Right forelimb (tissue), 1 donor: ENCODE measurements around the gene TCF7.

Source experiments
- DNase-seq: peaks from one replicate; pipeline ENCODE4 v3.0.0-alpha.2; 2018

TCF7 gene

DNA sequence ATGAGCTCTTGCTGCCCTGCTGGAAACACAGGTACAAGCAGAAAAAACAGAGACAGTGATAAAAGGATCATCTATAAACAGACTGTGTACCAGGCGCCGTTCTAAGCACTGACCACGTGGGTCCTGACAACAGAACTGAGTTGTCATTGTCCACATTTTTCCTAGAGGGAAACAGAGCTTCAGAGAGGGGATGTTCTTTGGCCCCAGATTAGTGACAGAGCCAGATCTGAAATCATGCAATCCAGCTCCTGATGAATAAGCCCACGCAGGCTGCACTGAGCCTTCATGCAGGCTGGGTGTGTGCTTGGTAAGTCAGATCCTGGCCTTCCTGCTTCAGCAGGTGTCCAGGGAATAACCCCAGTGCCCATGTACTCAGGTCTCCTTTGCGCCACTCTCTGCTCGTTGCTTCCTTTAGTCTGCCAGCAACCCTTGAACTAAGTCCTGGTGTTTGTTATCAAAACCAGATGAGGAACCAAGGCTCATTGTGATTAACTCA lies 22.8 kb upstream of the TCF7 start:
- no peak for DNase-seq

DNA sequence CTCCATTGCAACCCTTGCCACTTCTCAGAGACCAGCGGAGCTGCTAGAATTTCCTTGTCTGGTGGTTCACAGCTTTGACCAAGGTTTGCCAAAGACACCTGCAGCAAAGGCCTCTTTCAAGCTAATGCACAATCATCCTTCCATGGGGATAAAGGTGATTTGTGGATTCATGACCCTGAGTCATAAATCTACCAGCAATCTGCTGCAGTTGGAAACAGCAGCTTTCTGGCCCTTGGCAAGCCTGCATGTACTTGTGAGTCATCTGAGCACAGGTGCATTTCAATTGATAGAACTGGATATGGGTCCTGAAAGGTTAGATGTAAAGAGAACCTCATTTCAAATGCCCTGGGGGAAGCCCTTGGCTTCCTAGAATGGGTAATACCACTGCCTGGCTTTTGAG lies 21.6 kb upstream of the TCF7 start:
- DNase-seq, result no peak

GRCh38 chr5:134093351-134093750 lies 21.1 kb upstream of the TCF7 start:
- DNase-seq, result no peak

DNA sequence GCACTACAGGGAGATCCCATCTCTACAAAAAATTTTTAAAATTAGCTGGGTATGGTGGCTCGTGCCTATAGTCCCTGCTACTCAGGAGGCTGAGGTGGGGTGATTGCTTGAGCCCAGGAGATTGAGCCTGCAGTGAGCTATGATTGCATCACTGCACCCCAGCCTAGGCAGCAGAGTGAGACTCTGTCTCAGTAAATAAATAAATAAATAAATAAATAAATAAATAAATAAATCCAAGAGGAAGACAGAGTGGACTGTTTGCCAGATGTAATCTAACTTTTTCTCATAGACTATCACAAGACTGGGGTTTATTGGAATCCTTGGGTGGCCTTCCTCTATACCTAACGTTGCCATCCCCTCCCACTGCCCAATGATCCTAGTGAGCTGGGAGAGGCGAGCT lies 19.2 kb upstream of the TCF7 start:
- no peak for DNase-seq

- DNase-seq, result no peak
These were observed 18.4 kb upstream of the TCF7 start for GRCh38 chr5:134095887-134096589.

GRCh38 chr5:134097211-134097749 lies 17.2 kb upstream of the TCF7 start:
- DNase-seq, result no peak

DNA sequence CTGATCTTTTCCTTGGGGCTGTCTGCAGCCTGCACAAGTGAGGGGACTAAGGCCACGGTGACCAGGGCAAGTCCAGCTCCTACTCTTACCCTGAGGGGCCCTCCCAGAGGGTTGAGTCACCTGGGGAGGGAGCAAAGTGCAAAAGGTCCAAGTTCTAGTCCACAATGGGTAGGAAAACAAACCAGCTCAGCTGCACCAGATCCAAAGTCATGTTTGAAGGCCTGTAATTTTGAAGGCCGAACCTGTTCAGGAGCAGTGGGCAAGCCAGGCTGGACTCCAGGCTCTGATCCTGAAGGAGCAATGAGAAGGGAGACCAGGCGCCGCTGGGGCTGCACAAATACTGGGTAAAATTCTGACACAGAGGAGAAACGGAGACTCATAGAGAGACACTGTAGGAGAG lies 15.8 kb upstream of the TCF7 start:
- no peak for DNase-seq

DNA sequence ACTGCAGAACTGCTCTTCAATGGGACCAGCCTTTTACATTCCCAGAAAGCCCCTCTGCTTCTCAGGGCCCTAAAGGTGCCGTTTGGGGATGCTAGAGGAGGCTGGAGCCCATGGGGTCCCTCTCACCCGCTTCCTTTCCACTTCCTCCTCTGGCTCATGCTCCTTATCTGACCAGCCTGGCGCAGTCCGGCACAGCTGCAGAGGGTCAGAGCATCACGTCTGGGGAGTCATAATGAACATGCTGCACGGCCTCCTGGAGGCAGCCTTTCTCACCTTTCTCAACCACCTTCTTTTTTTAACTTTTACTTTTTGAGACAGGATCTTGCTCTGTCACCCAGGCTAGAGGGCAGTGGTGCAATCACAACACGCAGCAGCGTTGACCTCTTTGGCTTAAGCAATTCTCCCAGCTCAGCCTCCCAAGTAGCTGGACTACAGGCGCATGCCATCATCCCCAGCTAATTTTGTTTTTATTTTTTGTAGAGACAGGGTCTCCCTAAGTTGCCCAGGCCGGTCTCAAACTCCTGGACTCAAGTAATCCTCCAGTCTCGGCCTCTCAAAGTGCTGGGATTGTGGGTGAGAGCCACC lies 15.1 kb upstream of the TCF7 start:
- DNase-seq, result no peak

DNA sequence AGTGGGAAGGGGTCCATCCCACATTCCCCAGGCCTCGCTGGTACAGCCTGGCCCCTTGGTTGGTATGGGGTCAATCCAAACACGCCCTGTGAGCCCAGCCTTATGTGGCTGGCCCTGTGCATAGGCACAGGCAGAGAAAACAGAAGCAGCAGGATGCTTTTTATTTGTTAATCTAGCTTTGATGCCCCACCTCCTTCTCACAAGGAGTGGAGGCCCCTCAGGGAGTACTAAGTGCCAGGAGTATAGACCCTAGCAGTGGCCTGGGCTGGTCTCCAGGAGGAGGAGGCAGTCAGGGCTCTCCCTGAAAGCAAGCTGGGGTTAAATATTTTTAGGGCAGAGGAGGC lies 14.6 kb upstream of the TCF7 start:
- no peak for DNase-seq

DNA sequence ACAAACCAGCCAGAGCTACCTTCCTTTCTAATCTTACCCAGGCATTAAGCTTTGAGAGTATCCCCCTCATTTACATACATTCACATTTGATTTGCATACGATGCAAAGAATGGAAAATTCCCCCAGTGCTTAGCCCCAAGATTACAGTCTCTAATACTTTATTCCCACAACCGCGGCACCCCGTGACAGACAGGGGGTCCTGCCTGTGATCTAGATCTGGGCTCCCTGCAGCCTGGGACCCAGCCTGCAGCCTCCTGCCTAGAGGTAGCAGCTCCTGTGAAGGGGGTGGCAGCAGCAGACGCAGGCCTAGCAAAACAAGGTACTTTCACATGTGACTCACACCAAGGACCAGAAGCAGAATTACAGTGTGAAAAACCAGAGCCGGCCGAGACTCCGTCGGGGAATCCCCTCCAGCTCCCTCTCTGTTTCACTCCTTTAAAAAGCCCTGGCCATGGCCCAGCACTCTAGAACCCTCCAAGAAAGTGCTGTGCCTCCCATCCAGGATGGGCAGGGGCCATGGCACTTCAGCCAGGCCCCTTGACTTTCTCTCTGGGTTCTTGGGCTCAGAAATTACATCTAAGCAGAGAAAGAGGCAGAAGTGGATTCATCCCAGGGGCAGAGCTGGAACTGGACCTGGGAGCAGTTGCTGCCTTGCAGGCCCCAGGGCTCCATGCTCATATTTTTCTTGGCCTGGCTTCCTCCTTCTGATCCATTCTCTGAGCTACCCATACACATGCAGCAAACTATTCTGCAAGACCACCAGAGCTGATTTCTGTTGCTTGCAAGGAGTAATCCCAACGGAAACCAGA lies 14.0 kb upstream of the TCF7 start:
- no peak for DNase-seq

GRCh38 chr5:134101686-134102439 lies 12.6 kb upstream of the TCF7 start:
- peak; percentile 75 for DNase-seq

DNA sequence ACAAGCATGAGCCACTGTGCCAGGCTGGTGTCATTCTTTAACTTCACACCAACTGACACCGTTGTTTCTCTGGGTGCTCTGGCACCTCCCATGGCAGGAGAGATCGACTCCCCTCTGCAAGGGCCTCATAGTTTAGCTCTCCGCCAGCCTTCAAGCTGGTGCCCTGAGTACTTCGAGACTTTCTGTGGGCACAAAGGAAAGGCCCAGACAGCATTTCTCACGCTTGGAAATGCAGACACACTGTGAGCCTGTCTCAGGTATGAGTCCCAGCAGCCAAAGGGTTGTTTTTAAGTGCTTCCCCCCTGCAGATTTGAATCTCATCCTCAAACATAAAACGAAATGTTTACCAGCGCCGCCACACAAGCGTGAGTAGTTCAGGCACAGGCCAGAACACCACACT lies 11.1 kb upstream of the TCF7 start:
- DNase-seq, result no peak

GRCh38 chr5:134103998-134104654 lies 10.4 kb upstream of the TCF7 start:
- DNase-seq, result no peak

DNA sequence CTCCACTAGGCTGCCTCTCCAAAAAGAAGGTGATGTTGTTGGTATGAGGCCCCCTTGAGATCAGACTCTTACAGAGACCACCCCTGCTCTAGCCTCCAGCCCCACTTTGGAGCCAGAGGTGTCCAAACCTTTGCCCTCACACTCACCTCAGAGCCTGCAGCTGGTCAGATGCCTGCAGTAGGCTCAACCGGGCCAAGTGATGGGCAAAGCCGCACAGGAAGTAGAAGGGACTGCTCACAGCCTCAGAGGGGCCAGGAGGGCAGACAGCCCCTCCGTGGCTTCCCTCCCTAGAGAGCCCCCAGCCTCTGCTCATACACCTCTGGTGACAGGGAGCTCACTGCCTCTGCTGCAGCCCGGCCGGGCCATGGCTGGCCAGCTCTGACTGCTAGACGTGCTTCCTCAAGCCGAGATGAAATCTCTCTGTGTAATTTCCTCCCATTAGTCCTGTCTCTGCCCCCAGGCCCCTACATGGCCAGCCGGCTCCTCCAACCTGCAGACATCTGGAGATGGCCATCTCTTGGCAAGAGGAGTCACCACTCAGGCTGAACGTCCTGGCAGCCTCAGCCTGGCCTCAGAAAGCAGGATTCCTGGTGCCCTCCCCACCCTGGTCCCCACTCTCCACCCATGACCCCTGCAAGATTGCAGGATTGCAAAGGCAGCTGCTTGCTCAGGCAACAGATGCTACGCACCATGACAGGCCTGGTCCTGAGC lies 7.3 kb upstream of the TCF7 start:
- no peak for DNase-seq

DNA sequence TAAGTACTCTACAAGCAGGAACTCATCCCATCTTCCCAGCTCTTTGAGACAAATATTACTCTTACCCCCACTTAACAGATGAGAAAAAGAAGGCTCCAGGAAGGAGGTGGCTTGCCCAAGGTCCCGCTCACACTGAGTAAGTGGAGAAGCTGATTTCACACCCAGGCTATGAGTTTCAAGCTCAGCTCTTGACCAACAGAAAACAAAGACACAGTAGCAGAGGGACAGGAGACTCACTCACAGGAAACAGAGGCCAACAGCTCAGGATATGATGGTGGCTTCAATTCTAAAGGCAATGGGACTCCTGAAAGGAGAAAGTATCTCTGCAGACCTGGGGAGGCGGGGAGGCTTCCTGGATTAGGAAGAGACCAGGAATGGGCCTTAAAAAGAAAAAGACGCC lies 6.7 kb upstream of the TCF7 start:
- no peak for DNase-seq

GRCh38 chr5:134110382-134110781 lies 4.1 kb upstream of the TCF7 start:
- no peak for DNase-seq

DNA sequence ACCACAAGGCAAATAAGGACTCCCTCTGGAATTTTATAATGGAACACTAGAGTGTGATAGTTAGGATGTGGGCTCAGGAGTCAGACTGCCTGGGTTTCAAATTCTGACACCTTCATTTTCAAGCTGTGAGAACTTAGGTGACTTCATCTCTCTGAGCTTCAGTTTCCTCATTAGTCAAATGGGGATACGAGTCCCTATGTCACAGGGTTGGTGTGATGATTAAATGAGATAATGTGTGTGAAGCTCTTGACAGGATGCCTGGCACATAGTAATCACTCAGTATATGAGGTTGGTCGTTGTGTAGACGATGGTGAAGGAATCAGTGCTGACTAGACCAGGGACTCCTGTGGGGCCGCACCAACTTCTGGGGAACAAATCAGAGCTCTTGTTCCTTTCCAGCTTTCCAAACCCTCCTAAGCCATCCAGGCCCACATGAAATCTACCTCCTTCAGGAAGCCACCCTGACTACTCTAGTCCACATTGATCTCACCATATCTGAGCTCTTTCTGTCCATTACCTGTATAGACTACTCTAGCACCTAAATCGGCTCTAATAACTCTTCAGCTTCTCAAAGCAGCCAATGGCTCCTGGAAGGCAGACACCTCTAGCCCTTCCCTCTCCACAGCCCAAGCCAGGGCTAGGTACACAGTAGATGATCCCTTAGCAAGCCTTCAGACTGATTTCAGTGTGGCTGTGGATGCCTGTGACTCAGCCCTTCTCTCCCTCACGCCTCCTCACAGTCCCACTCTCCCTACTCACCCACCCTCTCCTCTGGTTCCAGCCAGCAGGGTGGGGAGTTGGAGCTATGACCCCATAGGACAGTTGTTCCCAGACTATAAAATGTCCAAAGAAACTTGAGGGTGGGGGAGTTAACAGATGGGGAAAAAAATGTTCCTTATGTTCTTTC lies 2.5 kb upstream of the TCF7 start:
- no peak for DNase-seq

DNA sequence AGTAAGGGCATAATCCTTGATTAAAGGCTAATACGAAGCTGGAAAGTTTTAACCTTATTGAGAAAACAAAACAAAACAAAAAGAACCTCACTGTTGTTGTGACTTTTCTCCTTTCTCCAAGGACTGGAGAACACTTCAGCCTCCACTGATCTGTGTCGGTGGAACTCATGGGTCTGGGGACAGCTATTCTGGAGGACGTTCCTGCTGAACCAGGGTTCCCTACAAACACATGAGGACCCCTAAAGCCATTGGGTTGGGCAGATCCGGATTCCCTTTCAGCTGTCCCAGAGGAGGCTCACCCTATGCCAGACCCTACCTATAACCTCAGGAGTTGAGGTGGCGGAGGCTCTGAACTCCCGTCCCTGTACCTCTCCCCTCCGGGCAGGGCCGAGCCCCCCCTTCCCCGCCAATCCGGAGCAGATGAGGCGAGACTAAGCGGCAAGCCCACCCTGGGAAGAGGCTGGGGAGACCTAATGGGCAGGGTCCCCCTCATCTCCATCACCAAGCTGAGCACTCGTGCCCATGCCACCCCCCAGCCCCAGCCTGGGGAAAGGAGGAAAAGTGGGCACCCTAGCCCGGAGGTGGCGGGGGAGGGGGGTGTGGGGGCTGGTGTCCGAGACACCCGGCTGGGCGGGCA lies 1.6 kb upstream of the TCF7 start:
- DNase-seq, result no peak

- no peak for DNase-seq
These were observed 1.1 kb upstream of the TCF7 start for GRCh38 chr5:134113363-134113889.
